GM18951 (cell line): Measurements from ENCODE around the gene LPIN3.

Experiments used
- POLR2A ChIP-seq: IDR thresholded peaks from 4 replicates; pipeline ENCODE4 v1.6.1; 2011; ENCODE audit warnings: mild to moderate bottlenecking; ENCODE audit not compliant: insufficient read length, insufficient read depth; ENCODE audit errors: extremely low read depth
- in situ Hi-C: fragments of 300-500 bp; cut with MboI; formaldehyde crosslinking; loops from one replicate; pipeline ENCODE4 v1.12.0; 2022; ENCODE audit warnings: low sequenced_read_pairs, mixed read lengths, inconsistent platforms; ENCODE audit not compliant: unreplicated experiment

LPIN3 gene

GRCh38 chr20:41334036-41334435 is 6.6 kb upstream of the LPIN3 start:
- in situ Hi-C loops, result loop anchor here (10.0 kb wide), 1 partner anchor 359 kb away; no protein-coding TSS in a partner anchor
- no peak for TF ChIP-seq POLR2A

DNA sequence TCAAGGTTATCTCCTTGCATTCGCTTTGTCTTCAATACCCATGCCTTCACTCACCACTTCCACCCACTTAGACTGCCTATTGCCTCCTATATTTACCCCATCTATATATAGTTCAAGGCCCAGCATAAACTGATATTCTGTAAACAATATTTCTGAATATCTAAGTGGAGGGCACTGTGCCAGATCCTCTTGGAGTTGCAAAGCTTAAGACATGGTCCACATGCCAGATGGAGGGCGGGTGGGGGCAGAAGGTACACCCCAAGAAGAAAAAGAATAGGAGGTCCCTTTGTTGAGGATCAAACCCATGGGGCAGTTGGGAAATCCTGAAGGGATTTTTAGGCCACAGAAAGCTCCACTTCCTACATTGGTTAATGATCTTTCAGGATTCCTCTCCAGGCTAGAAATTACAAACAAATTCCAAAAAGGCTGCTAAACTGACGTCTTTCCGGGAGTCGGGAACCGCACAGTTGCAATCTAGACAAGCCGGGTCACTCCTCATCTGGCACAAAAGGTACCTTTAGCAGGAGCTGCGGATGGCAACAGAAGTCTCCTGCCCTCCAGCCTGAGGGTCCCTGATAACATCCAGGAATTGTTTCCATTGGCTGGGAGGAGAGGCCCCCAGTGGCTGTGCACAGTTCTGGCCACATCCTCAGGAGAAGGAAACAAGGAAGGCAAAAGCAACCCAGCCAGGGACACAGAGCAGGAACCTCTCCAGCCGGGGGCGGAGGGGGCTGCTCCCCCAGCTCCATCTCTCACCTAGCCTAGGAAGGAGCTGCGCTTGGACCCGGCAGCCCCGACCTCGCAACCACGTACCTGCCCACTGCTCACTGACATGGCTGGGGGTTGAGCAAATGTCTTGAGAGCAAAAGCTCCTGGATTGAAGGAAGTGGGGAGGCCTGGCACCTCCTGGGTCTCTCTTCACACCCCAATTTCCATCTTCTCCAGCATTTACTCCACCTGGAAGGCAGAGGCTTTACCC is 5.9 kb upstream of the LPIN3 start:
- in situ Hi-C loops, result loop anchor here (5.0 to 10.0 kb wide), 2 partner anchors 162 to 360 kb away; no protein-coding TSS in a partner anchor
- no peak for TF ChIP-seq POLR2A

DNA sequence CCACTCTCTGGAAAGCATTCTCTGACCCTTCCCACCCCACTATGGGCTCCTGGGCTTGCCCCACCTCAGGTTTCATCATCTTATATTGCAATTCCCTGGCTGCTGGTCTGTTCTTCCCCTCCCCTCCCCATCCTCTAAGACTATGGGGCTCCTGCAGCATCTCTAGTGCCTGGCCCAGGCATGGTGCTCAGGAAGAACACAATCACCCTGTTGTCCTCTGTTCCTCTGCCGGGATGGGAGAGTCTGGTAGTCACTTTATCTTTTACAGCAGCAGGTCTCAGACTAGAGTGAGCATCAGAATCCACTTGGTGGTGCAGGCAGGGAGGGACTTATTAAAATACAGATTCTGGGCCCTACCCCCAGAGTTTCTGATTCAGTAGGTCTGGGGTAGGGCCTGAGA is 5.0 kb upstream of the LPIN3 start:
- TF ChIP-seq POLR2A, result no peak
- in situ Hi-C loops, result loop anchor here (5.0 to 10.0 kb wide), 2 partner anchors 163 to 361 kb away; no protein-coding TSS in a partner anchor

DNA sequence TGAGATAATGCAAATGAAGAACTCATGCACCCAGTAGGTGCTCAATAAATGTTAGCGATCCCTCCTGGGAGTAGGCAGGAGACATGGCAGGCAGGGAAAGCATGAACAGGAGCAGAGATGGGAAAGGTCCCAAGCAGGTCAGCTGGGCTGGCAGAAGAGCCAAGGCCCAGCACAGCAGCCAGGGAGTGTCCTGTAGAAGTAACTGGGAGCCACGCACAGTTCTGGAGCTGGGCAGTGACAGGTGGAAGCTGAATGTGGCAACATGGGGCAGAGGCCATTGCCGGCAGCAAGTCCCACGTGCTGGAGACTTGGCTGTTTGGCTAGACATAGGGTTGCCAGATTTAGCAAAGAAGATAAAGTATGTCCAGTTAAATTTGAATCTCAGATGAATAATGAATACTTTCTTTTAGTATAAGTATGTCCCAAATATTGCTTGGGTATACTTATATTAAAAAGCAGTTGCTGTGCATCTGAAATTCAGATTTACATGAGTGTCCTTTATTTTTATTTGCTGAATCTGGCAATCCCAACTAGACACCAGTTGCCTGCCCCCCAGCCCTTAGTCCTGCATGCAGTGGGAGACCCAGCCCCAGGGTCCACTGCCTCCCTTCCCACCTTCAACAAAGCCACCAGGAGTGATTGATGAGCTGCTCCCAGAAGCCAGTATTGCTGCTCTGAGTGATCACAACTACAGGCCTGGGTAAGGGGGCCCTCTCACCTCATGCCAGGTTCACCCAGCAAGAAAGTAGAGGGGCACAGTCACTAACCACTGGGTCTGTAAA is 3.7 kb upstream of the LPIN3 start:
- no peak for TF ChIP-seq POLR2A

DNA sequence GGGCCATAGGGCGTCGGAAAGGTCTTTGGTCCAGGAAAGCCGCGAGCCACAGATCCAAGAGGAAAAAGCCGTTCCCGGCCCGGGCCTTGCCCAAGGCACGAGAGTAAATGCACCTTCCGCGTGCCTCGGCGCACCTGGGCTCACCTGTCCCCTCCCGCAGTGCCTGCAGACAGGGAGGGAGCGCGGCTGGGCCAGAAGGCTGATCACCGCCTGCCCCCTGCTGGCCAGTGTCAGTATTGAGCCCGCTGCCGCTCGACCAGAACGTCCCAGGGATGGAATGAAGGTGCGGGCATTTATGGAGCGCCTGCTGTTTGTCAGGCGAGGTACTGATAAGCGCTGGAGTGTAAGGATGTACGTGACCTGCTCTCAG is 679 bp upstream of the LPIN3 start:
- in situ Hi-C loops, result loop anchor here (5.0 to 10.0 kb wide), 2 partner anchors 168 to 365 kb away; no protein-coding TSS in a partner anchor
- TF ChIP-seq POLR2A, result no peak

More for the DNA sequence above, 3.7 kb upstream of the LPIN3 start:
- in situ Hi-C loops, result loop anchor here (5.0 to 10.0 kb wide), 2 partner anchors 165 to 362 kb away; no protein-coding TSS in a partner anchor

- no peak for TF ChIP-seq POLR2A
- in situ Hi-C loops, result no loop called here
Observed at GRCh38 chr20:41342474-41343464, 2.1 kb downstream of the LPIN3 start.

- in situ Hi-C loops, result no loop called here
Observed at GRCh38 chr20:41344477-41344876, 3.9 kb downstream of the LPIN3 start.

DNA sequence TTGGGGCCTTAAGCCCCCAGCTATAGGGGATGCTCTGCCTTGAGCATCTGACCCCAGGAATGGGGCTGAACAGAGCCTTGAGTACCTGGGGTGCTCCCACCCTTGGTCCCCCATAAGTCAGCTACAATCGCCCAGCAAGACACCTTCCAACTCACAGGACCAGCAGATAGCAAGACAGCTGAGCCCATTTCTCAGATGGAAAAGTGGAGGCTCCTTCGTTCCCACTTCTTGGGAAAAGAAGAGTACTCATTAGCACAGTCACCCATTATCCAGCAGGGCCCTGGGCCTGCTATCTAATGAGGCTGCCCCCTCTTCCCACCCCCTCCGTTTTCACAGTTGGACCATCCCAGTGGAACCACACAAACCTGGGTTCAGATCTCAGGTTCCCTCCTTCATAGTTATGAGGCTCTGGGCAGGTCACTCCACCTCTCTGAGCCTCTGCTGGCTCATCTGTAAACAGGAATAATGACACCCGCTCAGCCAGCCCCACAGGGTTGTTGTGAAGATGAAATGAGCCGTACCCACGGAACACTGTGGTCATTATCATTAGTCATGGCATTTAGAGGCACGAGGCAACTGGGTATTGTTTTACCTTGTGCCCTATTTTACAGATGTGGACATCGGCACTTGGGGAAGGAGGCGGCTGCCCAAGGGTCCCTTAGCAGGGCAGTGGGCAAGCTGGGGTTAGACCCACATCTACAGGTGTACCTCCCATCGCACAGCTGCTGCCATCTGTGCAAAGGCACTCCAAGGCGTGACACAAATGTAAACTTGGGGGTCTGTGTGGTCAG is 4.5 kb downstream of the LPIN3 start:
- in situ Hi-C loops, result no loop called here
- no peak for TF ChIP-seq POLR2A

More at GRCh38 chr20:41344477-41344876, 3.9 kb downstream of the LPIN3 start:
- no peak for TF ChIP-seq POLR2A

DNA sequence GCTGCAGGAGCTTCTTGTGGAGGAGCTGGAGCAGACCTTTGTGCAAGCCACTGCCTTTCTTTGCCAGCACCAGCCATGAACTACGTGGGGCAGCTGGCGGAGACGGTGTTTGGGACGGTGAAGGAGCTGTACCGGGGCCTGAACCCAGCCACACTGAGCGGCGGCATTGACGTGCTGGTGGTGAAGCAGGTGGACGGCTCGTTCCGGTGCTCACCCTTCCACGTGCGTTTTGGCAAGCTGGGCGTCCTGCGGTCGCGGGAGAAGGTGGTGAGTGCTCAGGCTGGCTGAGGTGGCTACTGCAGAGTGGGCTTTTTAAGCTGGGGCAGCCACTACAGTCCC is 5.1 kb downstream of the LPIN3 start:
- TF ChIP-seq POLR2A, result no peak
- in situ Hi-C loops, result no loop called here

GRCh38 chr20:41347523-41348429 is 7.2 kb downstream of the LPIN3 start:
- no peak for TF ChIP-seq POLR2A
- in situ Hi-C loops, result no loop called here
